ENCODE measurements around the gene SYNGR4. TPM values are rescaled to one million over a fixed set of nuclear protein-coding genes. Genes with fewer than 3 reads are reported as not detected.

SYNGR4 gene
- total RNA-seq, 4 donors from 2014 or later: not detected

DNA sequence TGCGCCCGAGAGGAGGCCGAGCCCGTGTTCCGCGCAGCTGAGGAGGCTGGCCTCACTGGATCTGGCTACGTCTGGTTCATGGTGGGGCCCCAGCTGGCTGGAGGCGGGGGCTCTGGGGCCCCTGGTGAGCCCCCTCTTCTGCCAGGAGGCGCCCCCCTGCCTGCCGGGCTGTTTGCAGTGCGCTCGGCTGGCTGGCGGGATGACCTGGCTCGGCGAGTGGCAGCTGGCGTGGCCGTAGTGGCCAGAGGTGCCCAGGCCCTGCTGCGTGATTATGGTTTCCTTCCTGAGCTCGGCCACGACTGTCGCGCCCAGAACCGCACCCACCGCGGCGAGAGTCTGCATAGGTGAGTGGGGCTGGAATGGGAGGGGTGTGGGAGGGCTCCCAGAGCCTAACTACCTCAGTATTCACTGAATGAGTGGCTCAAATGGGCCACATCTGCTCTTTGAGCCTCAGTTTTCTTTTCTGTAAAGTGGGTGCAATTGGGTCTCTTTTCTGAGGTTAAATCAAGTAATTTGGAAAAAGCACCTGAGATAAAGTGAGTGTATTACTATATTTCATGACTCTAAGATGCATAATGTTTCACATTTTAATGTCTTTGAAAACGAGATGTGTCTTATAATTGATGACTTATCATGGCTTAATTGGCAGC is 41.0 kb downstream of the SYNGR4 start:
- H3K4me1 ChIP-seq: no peaks in the 10 kb centered on the region
- H3K27me3 ChIP-seq: peaks cover 19% of the 10 kb centered on the region
- no peak for DNase-seq
- in situ Hi-C loops (cut with MboI; ENCODE audit: low pct_ligation_motif_present in 1 of 4, low pct_unique_long_range_greater_than_20kb in 1 of 4, low sequenced_read_pairs in 3 of 4) (no loop called here), intact Hi-C loops (cut with DNase I; ENCODE audit: low total_unique reads) (loop anchor here (5.0 kb wide), 1 partner anchor 583 kb away; the partner anchor contains the start of gene CRX)
- no peak overlapping the region for H3K4me3 ChIP-seq
- no peak overlapping the region for H3K27ac ChIP-seq
- no peaks in the 10 kb centered on the region for H3K9me3 ChIP-seq
- TF ChIP-seq EP300 (IDR thresholded peaks at IDR 0.05; ENCODE audit: low read depth) (no peak), POLR2AphosphoS5 (IDR thresholded peaks at IDR 0.05) (no peak), POLR2A (IDR thresholded peaks at IDR 0.05) (no peak)
- TF ChIP-seq, protein P1, sequence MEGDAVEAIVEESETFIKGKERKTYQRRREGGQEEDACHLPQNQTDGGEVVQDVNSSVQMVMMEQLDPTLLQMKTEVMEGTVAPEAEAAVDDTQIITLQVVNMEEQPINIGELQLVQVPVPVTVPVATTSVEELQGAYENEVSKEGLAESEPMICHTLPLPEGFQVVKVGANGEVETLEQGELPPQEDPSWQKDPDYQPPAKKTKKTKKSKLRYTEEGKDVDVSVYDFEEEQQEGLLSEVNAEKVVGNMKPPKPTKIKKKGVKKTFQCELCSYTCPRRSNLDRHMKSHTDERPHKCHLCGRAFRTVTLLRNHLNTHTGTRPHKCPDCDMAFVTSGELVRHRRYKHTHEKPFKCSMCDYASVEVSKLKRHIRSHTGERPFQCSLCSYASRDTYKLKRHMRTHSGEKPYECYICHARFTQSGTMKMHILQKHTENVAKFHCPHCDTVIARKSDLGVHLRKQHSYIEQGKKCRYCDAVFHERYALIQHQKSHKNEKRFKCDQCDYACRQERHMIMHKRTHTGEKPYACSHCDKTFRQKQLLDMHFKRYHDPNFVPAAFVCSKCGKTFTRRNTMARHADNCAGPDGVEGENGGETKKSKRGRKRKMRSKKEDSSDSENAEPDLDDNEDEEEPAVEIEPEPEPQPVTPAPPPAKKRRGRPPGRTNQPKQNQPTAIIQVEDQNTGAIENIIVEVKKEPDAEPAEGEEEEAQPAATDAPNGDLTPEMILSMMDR (IDR thresholded peaks at IDR 0.05): no peak
- no peaks in the 10 kb centered on the region for H3K36me3 ChIP-seq
- WGBS, 2 donors (ENCODE audit: low coverage in 1 of 2): 54 to 86% methylated on average over 1 to 18 of the region's 27 CpGs

DNA sequence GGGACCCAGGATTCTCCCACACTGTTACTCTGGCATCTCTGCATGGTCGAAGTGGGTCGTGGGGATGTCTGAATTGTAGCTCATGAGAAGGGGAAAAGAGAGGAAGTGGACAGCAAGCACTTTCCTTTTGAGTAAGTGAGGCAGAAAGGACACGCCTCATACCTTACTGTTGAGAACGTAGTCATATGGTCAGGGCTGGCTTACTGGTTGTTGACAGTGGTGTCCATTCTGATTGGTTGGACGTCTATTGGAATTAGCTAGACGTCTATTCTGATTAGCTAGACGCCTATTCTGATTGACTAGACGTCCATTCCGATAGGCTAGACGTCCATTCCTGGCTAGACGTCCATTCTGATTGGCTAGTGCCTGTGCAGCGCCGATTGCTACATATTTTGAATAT is 41.7 kb downstream of the SYNGR4 start:
- H3K27me3 ChIP-seq: peaks cover 19% of the 10 kb centered on the region
- no peak overlapping the region for H3K27ac ChIP-seq
- intact Hi-C loops (cut with DNase I; ENCODE audit: low total_unique reads): loop anchor here (5.0 kb wide), 1 partner anchor 584 kb away; the partner anchor contains the start of gene CRX
- DNase-seq: no peak
- TF ChIP-seq POLR2AphosphoS5 (IDR thresholded peaks at IDR 0.05) (no peak), EP300 (IDR thresholded peaks at IDR 0.05; ENCODE audit: low read depth) (no peak), POLR2A (IDR thresholded peaks at IDR 0.05) (no peak)
- TF ChIP-seq, protein P1 (IDR thresholded peaks at IDR 0.05): no peak
- H3K36me3 ChIP-seq: no peaks in the 10 kb centered on the region
- no peaks in the 10 kb centered on the region for H3K9me3 ChIP-seq
- H3K4me1 ChIP-seq: no peaks in the 10 kb centered on the region
- WGBS, 2 donors (ENCODE audit: low coverage in 1 of 2): 77% methylated on average over 13 of the region's 13 CpGs; no CpG with 5 or more reads in 1 of the 2 donors
- H3K4me3 ChIP-seq: no peak overlapping the region
- in situ Hi-C loops (cut with MboI; ENCODE audit: low pct_ligation_motif_present in 1 of 4, low pct_unique_long_range_greater_than_20kb in 1 of 4, low sequenced_read_pairs in 3 of 4): no loop called here

DNA sequence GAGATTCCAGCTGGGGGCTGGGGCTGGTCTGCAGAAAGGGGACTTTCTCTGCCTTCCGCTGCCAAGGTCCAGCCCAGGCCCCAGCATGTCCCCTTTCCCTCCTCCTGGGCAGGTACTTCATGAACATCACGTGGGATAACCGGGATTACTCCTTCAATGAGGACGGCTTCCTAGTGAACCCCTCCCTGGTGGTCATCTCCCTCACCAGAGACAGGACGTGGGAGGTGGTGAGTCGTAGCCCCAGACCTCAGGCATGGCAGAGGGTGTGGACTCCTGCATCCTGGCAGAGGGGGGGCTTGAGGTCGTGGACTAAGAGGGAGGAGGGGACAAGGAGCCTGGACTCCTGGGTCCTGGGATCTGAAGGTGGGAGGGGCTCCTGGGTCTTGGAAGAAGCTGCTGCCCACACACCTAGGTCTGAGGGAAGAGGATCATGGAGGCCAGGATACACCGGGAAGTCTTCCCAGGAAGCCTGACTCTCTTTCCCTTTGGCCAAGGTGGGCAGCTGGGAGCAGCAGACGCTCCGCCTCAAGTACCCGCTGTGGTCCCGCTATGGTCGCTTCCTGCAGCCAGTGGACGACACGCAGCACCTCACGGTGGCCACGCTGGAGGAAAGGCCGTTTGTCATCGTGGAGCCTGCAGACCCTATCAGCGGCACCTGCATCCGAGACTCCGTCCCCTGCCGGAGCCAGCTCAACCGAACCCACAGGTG is 49.9 kb downstream of the SYNGR4 start:
- peaks cover 30% of the 10 kb centered on the region for H3K27me3 ChIP-seq
- no peaks in the 10 kb centered on the region for H3K9me3 ChIP-seq
- no peak overlapping the region for H3K27ac ChIP-seq
- intact Hi-C loops (cut with DNase I; ENCODE audit: low total_unique reads) (no loop called here), in situ Hi-C loops (cut with MboI; ENCODE audit: low pct_ligation_motif_present in 1 of 4, low pct_unique_long_range_greater_than_20kb in 1 of 4, low sequenced_read_pairs in 3 of 4) (no loop called here)
- 51% methylated on average over 13 of the region's 24 CpGs; no CpG with 5 or more reads in 1 of the 2 donors for WGBS, 2 donors (ENCODE audit: low coverage in 1 of 2)
- peaks cover 0 to 14% (median 5%) of the 10 kb centered on the region in 4 donors for H3K4me1 ChIP-seq
- no peak for DNase-seq
- H3K4me3 ChIP-seq: no peak overlapping the region
- H3K36me3 ChIP-seq: no peaks in the 10 kb centered on the region
- TF ChIP-seq EP300 (IDR thresholded peaks at IDR 0.05; ENCODE audit: low read depth) (no peak), POLR2A (IDR thresholded peaks at IDR 0.05) (no peak), POLR2AphosphoS5 (IDR thresholded peaks at IDR 0.05) (no peak)
- TF ChIP-seq, protein P1 (IDR thresholded peaks at IDR 0.05): no peak

DNA sequence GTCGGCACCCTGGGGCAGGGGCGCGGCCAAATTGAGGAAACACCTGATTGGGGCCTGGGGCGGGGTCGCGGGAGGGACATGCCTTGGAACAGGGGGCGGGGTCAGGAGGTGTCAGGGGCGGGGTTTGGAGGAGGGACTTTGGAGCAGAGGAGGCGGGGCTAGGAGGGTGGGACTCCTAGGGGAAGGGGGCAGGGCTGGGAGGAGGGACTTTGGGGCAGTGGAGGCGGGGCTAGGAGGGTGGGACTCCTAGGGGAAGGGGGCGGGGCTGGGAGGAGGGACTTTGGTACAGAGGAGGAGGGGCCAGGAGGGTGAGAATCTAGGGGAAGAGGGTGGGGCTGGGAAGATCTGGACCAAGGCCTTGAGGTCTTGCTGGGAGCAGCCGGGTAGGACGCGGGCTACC is 51.2 kb downstream of the SYNGR4 start:
- intact Hi-C loops (cut with DNase I; ENCODE audit: low total_unique reads): no loop called here
- Histone ChIP-seq H3K36me3 (no peaks in the 10 kb centered on the region), H3K9me3 (no peaks in the 10 kb centered on the region), H3K4me3 (peak overlapping the region in 2 of 4 donors; percentile 15 to 25), H3K4me1 (peaks cover 0 to 14% (median 5%) of the 10 kb centered on the region in 4 donors), H3K27me3 (peaks cover 30% of the 10 kb centered on the region), H3K27ac (no peak overlapping the region)
- TF ChIP-seq, protein P1 (IDR thresholded peaks at IDR 0.05): no peak
- no peak for TF ChIP-seq EP300 (IDR thresholded peaks at IDR 0.05; ENCODE audit: low read depth)
- no peak for TF ChIP-seq POLR2A (IDR thresholded peaks at IDR 0.05)
- TF ChIP-seq POLR2AphosphoS5 (IDR thresholded peaks at IDR 0.05): no peak
- DNase-seq: peak; percentile 92
- WGBS, 2 donors (ENCODE audit: low coverage in 1 of 2): 12% methylated on average over 13 of the region's 14 CpGs; no CpG with 5 or more reads in 1 of the 2 donors
- in situ Hi-C loops (cut with MboI; ENCODE audit: low pct_ligation_motif_present in 1 of 4, low pct_unique_long_range_greater_than_20kb in 1 of 4, low sequenced_read_pairs in 3 of 4): no loop called here

All from transverse colon (tissue), 4 donors.